Hematopoietic multipotent progenitor cell (in vitro differentiated cells): ENCODE data around the gene PIP5K1B. TPM values are rescaled to one million over a fixed set of nuclear protein-coding genes. Genes with fewer than 3 reads are reported as not detected.
"Not testable (repeated sequence)": the region's sequence is repeated elsewhere in the genome, so short reads cannot be mapped to it uniquely, and the experiment has no call there.

Experiments used
- DNase-seq, 3 donors: peaks; one replicate each; pipeline ENCODE4 v3.0.0-alpha.2; 2011 to 2015; ENCODE audit warnings: low read depth in 2 of 3, low spot score in 2 of 3
- small RNA-seq: library from RNA; depleted of rRNA; stranded (forward); fragments of <200 nt; gene quantifications from one replicate; pipeline ENCODE3, GENCODE V24; 2012
- total RNA-seq: library from RNA; depleted of rRNA; stranded (reverse); fragments of >200 nt; gene quantifications from one replicate; pipeline ENCODE4 v1.2.3, GENCODE V29; 2012

Gene PIP5K1B
- total RNA-seq, 1 donor = 12.4 TPM

DNA sequence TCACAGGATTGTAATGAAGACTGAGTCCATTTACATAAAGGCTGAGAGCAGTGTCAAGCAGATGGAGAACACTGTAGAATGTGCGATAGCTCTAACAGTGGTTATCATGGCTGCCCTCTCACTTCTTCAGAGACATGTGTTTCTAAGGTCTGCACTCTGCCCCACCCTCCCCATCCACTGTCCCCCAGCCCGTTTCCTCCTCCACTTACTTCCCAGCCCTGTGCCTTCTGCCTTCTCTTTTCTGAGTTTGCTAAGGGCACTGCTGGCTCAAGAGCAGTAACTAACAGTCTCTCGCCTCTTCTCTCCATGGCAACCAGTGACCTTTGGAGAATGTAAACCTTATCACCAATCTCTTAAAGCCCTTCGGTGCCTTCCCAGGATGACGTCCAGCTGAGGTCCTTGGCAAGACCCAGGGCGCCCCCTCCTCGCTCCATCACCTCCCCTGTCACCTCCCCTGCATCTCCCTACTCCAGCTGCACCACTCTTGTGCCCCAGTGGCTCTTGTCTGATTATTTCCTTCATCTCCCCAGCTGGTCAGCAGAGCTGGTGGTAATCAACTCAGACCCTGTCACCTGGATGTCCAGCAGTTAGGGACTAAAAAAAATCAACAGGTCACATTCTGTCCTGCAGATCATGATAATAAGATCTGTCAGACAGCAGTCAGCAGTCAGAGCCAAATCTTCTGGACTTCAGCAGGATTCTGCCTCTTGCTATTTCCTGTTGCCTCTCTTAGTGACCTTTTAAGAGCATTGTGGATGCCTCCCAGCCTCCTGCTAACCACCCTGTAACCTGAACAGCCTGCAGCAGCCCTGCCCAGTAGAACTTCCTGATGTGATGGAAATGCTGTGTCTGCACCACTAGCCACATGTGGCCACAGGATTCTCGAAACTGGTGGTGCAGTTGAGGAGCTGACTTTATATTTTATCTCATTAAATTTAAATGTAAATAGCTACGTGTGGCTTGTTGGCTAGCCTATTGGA is 339.5 kb downstream of the PIP5K1B start:
- no peak for DNase-seq

DNA sequence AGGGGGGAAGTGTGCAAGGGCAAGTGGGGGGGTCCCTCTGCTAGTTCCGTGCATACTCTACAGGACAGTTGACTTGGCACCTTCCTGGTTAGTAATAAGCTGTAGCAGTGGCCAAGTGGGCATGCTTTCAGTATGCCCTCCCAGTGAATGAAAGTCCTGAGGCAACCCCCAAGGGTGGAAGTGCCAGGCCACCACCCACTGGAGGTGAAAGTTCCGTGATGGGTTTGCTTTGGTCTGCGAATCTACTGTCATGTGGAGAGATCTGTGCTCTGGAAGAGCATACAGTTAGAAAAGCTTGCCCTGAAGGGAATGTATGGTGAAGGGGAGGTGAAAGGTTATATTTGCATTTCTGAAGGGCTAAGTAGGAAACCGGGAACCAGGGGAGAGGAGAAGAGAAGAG is 340.8 kb downstream of the PIP5K1B start:
- DNase-seq = no peak

DNA sequence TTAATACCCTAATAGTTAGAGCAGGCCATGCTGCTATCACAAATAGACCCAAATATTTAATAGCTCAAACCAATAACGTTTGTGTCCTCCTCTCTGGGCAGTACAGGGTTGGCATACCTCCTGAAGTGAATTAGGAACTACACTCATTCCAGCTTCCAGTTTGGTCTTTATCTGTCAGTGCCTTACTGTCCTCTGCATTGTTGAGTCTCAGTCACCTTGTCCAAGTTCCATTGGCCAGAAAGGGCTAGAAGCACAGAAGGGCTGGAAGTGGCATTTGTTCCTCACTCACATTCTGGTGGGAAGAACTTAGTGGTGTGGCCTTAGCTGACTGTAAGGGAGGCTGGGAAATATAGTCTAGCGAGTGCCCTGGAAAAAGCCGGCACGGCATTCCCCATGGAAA is 341.7 kb downstream of the PIP5K1B start:
- DNase-seq = no peak

DNA sequence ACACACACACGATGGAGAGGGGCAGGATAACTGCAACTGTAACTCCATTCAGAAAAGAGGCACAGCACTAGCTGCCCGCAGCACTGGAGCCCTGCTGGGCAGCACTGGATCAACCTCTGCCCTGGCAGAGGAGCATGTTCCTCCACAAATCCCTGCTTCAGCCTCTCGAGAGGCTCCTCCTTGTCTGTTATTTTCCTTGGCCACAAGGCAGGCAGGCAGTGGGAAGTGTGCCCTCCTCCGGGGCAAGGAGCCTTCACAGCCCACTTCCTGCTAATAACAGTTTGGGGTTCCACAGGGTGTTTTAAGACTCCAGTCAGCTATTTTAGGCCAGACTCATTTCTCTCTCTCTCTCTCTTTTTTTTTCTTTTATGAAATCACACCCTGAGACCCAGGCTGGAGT is 342.3 kb downstream of the PIP5K1B start:
- peak in 1 of 3 donors; percentile 45 for DNase-seq

DNA sequence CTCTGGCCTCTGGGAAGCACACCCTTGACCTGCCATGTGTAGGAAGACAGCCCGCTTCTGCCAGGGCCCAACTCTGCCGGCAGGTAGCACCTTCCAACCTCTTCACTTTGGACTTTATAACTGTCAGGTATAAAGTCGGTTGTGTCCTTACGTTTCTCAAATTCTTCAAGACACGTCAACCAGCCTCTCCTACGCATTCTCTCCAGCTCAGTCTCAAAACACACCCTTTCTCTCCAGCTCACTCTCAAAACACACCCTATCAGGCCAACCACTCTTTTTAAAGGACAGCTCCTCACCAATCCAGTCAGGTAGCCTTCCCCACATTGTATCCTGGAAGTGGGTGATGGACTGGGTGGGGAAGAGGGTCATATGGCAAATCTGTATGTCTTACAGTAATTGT is 344.1 kb downstream of the PIP5K1B start:
- DNase-seq = no peak

DNA sequence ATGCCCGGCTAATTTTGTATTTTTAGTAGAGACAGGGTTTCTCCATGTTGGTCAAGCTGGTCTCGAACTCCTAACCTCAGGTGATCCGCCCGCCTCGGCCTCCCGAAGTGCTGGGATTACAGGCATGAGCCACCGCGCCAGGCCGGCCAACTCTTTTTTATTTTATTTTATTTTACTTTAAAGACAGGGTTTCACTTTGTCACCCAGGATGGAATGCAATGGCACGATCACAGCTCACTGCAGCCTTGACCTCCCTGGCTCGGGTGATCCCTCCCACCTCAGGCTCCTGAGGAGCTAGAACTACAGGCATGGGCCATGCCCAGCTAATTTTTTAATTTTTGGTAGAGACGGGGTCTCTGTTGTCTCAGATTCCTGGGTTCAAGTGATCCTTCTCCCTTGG is 345.9 kb downstream of the PIP5K1B start:
- DNase-seq = not testable (repeated sequence)

DNA sequence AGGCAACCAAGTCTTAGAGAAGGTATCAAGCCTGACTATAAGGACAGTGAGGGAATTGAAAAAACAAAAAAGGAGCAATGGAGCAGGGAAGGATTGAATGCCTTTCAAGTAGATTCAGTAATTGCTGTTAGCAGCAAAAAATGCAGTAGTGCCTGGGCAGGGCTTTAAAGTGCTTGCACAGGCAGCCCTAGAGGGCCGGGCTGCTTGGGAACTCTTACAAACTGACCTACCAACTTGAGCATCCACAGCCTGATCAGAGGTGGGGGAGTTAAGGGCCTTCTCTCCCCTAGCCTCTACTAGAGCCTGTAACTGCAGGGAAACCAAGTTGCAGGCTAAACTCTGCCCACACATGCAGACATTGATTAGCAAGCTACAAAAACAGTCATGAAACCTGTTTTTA is 349.9 kb downstream of the PIP5K1B start:
- no peak for DNase-seq

DNA sequence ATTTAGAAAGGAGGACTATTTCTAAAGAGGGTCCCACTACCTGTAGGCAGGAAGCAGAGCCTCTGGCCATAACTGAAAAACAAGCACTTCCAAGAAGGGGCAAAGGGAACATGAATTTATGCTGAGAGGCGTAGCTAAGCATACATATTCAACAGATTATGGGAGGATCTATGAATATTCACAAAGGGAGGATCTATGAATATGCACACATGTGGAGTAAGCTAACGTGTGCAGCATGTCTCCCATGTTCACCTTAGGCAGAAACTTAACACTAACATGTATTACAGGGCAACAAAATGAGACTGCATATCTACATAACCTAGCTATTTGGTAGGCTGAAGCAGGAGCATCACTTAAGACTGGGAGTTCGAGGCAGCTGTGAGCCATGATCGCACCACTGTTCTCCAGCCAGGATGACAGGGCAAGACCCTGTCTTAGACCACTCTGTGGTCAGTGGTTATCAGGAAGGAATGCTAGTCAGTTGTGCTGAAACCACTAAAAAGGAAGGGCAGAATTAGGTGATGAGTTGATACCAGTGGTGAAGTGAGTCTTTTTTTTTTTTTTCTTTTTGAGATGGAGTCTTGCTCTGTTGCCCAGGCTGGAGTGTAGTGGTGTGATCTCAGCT is 351.3 kb downstream of the PIP5K1B start:
- DNase-seq = no peak

DNA sequence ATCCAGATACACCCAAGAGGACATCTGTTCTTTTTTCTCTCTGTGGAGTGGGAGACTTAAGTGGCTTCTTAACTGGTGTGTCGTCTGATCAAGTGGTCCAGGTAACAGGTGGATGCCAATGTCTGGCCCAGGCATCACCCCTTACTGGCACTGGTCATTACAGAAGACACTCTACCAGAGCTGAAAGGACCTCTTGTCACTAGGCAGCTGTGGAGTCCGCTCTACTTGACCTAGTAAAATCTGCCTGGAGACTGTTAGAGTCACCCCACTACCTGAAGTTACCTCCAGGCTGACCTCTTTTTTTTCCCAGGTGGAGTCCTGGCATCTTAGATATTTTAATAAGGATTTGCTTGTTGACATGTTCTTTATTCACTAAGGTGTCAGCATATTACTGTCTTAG is 353.1 kb downstream of the PIP5K1B start:
- DNase-seq = no peak

Small RNA genes lying within 50 kb of the gene (small RNA-seq; reads per million reads assigned to genes)
- not detected for gene RNU6-820P

Other genes with a start within 250 kb of the PIP5K1B start
- not detected for gene TMEM252, start 164.4 kb upstream of the PIP5K1B start, total RNA-seq